ENCODE data around the gene TBC1D2B.

TBC1D2B gene

GRCh38 chr15:78073046-78073787 is 4.3 kb downstream of the TBC1D2B start:
- no peak for DNase-seq (ENCODE audit: extremely low spot score)
- POLR2A ChIA-PET = interaction anchor here (1.1 to 1.2 kb wide), 2 partner anchors 29 to 38 kb away, joined by 3 to 5 read pairs; no protein-coding TSS in a partner anchor
- TF ChIP-seq SUZ12 (IDR thresholded peaks at IDR 0.05) (no peak), L3MBTL2 (conservative IDR thresholded peaks at IDR 0.05) (no peak), FOXK2 (IDR thresholded peaks at IDR 0.05) (no peak), HDGF (IDR thresholded peaks at IDR 0.05; ENCODE audit: borderline replicate concordance) (no peak), LEF1 (IDR thresholded peaks at IDR 0.05; ENCODE audit: borderline replicate concordance) (no peak), FOXM1 (IDR thresholded peaks at IDR 0.05; ENCODE audit: borderline replicate concordance) (no peak), BHLHE40 (IDR thresholded peaks at IDR 0.05; ENCODE audit: borderline replicate concordance) (no peak), TARDBP (IDR thresholded peaks at IDR 0.05) (no peak), FOXA1 (IDR thresholded peaks at IDR 0.05) (no peak), PKNOX1 (IDR thresholded peaks at IDR 0.05) (no peak), ARNT (IDR thresholded peaks at IDR 0.05) (no peak), ELF4 (IDR thresholded peaks at IDR 0.05) (no peak), NFRKB (IDR thresholded peaks at IDR 0.05) (no peak), ZNF384 (IDR thresholded peaks at IDR 0.05) (no peak), CTBP1 (IDR thresholded peaks at IDR 0.05; ENCODE audit: borderline replicate concordance) (no peak), SP1 (IDR thresholded peaks at IDR 0.05) (no peak)
- CTCF ChIA-PET = no interaction called here

- TF ChIP-seq SUZ12 (IDR thresholded peaks at IDR 0.05) = no peak
- TF ChIP-seq FOXA1 (IDR thresholded peaks at IDR 0.05) = no peak
- no peak for TF ChIP-seq LEF1 (IDR thresholded peaks at IDR 0.05; ENCODE audit: borderline replicate concordance)
- no peak for TF ChIP-seq ARNT (IDR thresholded peaks at IDR 0.05)
- TF ChIP-seq ELF4 (IDR thresholded peaks at IDR 0.05) = no peak
- TF ChIP-seq TARDBP (IDR thresholded peaks at IDR 0.05) = no peak
- no peak for TF ChIP-seq BHLHE40 (IDR thresholded peaks at IDR 0.05; ENCODE audit: borderline replicate concordance)
- no peak for TF ChIP-seq FOXK2 (IDR thresholded peaks at IDR 0.05)
- TF ChIP-seq L3MBTL2 (conservative IDR thresholded peaks at IDR 0.05) = no peak
- TF ChIP-seq ZNF384 (IDR thresholded peaks at IDR 0.05) = no peak
- TF ChIP-seq CTBP1 (IDR thresholded peaks at IDR 0.05; ENCODE audit: borderline replicate concordance) = no peak
- no peak for TF ChIP-seq HDGF (IDR thresholded peaks at IDR 0.05; ENCODE audit: borderline replicate concordance)
- TF ChIP-seq NFRKB (IDR thresholded peaks at IDR 0.05) = no peak
- no peak for TF ChIP-seq SP1 (IDR thresholded peaks at IDR 0.05)
- no peak for TF ChIP-seq PKNOX1 (IDR thresholded peaks at IDR 0.05)
- TF ChIP-seq FOXM1 (IDR thresholded peaks at IDR 0.05; ENCODE audit: borderline replicate concordance) = no peak
- CTCF ChIA-PET = interaction anchor here (0.5 to 0.8 kb wide), 2 partner anchors 41 to 73 kb away, joined by 3 read pairs; no protein-coding TSS in a partner anchor
- POLR2A ChIA-PET = interaction anchor here (0.9 to 1.2 kb wide), 3 partner anchors 10 to 37 kb away, joined by 3 to 5 read pairs (median 3); no protein-coding TSS in a partner anchor
- no peak for DNase-seq (ENCODE audit: extremely low spot score)
These were observed 5.2 kb downstream of the TBC1D2B start for GRCh38 chr15:78072080-78072892.

GRCh38 chr15:78071383-78071782 is 6.1 kb downstream of the TBC1D2B start:
- CTCF ChIA-PET = interaction anchor here (0.5 kb wide), 1 partner anchor 42 kb away, joined by 3 read pairs; no protein-coding TSS in a partner anchor
- no peak for DNase-seq (ENCODE audit: extremely low spot score)
- TF ChIP-seq ELF4 (IDR thresholded peaks at IDR 0.05) (no peak), SP1 (IDR thresholded peaks at IDR 0.05) (no peak), FOXM1 (IDR thresholded peaks at IDR 0.05; ENCODE audit: borderline replicate concordance) (no peak)
- POLR2A ChIA-PET = no interaction called here

GRCh38 chr15:78070049-78070700 is 7.3 kb downstream of the TBC1D2B start:
- ChIA-PET CTCF (interaction anchor here (0.9 to 1.0 kb wide), 2 partner anchors 38 to 51 kb away, joined by 3 to 5 read pairs; no protein-coding TSS in a partner anchor), POLR2A (no interaction called here)
- no peak for DNase-seq (ENCODE audit: extremely low spot score)
- TF ChIP-seq FOXM1 (IDR thresholded peaks at IDR 0.05; ENCODE audit: borderline replicate concordance) (no peak), ELF4 (IDR thresholded peaks at IDR 0.05) (no peak), HDGF (IDR thresholded peaks at IDR 0.05; ENCODE audit: borderline replicate concordance) (no peak), L3MBTL2 (conservative IDR thresholded peaks at IDR 0.05) (no peak), SP1 (IDR thresholded peaks at IDR 0.05) (no peak), FOXK2 (IDR thresholded peaks at IDR 0.05) (no peak), LEF1 (IDR thresholded peaks at IDR 0.05; ENCODE audit: borderline replicate concordance) (no peak)

GRCh38 chr15:78069462-78070029 is 8.0 kb downstream of the TBC1D2B start:
- no peak for DNase-seq (ENCODE audit: extremely low spot score)
- CTCF ChIA-PET = interaction anchor here (0.9 to 1.0 kb wide), 2 partner anchors 39 to 50 kb away, joined by 3 to 5 read pairs; no protein-coding TSS in a partner anchor
- POLR2A ChIA-PET = no interaction called here
- TF ChIP-seq TARDBP (IDR thresholded peaks at IDR 0.05) = no peak
- TF ChIP-seq ZNF384 (IDR thresholded peaks at IDR 0.05) = no peak
- no peak for TF ChIP-seq HDGF (IDR thresholded peaks at IDR 0.05; ENCODE audit: borderline replicate concordance)
- no peak for TF ChIP-seq FOXA1 (IDR thresholded peaks at IDR 0.05)
- no peak for TF ChIP-seq ARNT (IDR thresholded peaks at IDR 0.05)
- no peak for TF ChIP-seq L3MBTL2 (conservative IDR thresholded peaks at IDR 0.05)

- no peak for DNase-seq (ENCODE audit: extremely low spot score)
- TF ChIP-seq LEF1 (IDR thresholded peaks at IDR 0.05; ENCODE audit: borderline replicate concordance) (no peak), SP1 (IDR thresholded peaks at IDR 0.05) (no peak), L3MBTL2 (conservative IDR thresholded peaks at IDR 0.05) (no peak), BHLHE40 (IDR thresholded peaks at IDR 0.05; ENCODE audit: borderline replicate concordance) (no peak), CTBP1 (IDR thresholded peaks at IDR 0.05; ENCODE audit: borderline replicate concordance) (no peak), NFRKB (IDR thresholded peaks at IDR 0.05) (no peak), FOXA1 (IDR thresholded peaks at IDR 0.05) (no peak), HDGF (IDR thresholded peaks at IDR 0.05; ENCODE audit: borderline replicate concordance) (no peak), ARNT (IDR thresholded peaks at IDR 0.05) (no peak), PKNOX1 (IDR thresholded peaks at IDR 0.05) (no peak), ELF4 (IDR thresholded peaks at IDR 0.05) (no peak), TARDBP (IDR thresholded peaks at IDR 0.05) (no peak), FOXK2 (IDR thresholded peaks at IDR 0.05) (no peak), FOXM1 (IDR thresholded peaks at IDR 0.05; ENCODE audit: borderline replicate concordance) (no peak), ZNF384 (IDR thresholded peaks at IDR 0.05) (no peak), SUZ12 (IDR thresholded peaks at IDR 0.05) (no peak)
- ChIA-PET CTCF (no interaction called here), POLR2A (no interaction called here)
These were observed 8.5 kb downstream of the TBC1D2B start for GRCh38 chr15:78069052-78069414.

Measured in HEK293T (cell line).